Stomach (tissue), 9 donors: ENCODE results near the gene PCDHGA3. TPM values are rescaled to one million over a fixed set of nuclear protein-coding genes. Genes with fewer than 3 reads are reported as not detected.
"Not testable (repeated sequence)": the region's sequence is repeated elsewhere in the genome, so short reads cannot be mapped to it uniquely, and the experiment has no call there.

Experiments
- DNase-seq, 2 donors: peaks; one replicate each; pipeline versions ENCODE4 v3.0.0 to v3.0.0-alpha.2; 2013 to 2019
- H3K27ac ChIP-seq, 5 donors: fragments of 200-600 bp in 4 of 5; sonication (generic) in 4 of 5; one replicate each; pipeline ENCODE4 v1.5.1; 2013 to 2019; ENCODE audit warnings: mild to moderate bottlenecking in 1 of 5, moderate library complexity in 1 of 5
- H3K27me3 ChIP-seq, 3 donors: fragments of 200-600 bp; sonication (generic); one replicate each; pipeline ENCODE4 v1.5.1; 2017 to 2019; ENCODE audit warnings: mixed run types in 1 of 3
- H3K36me3 ChIP-seq, 4 donors: fragments of 200-600 bp; sonication (generic); 1 replicate in 3 of 4; 2 replicates in 1 of 4; pipeline ENCODE4 v1.5.1; 2016 to 2019
- H3K4me1 ChIP-seq, 4 donors: fragments of 200-600 bp; sonication (generic); one replicate each; pipeline ENCODE4 v1.5.1; 2016 to 2019
- H3K4me3 ChIP-seq, 4 donors: fragments of 200-600 bp; sonication (generic) in 3 of 4; one replicate each; pipeline ENCODE4 v1.5.1; 2016 to 2019; ENCODE audit warnings: mild to moderate bottlenecking in 1 of 4
- H3K9me3 ChIP-seq, 4 donors: fragments of 200-600 bp; sonication (generic); one replicate each; pipeline ENCODE4 v1.5.1; 2016 to 2019
- CTCF ChIP-seq, 7 experiments: fragments of 450-650 bp in 4 of 7; fragments of 200-600 bp in 3 of 7; sonication (generic) in 3 of 7; IDR thresholded peaks; one replicate each; pipeline ENCODE4 v1.5.1; 2016 to 2019; ENCODE audit warnings: antibody characterized with exemption in 7 of 7, control low read depth in 2 of 7, mild to moderate bottlenecking in 1 of 7
- EP300 ChIP-seq: sonication (generic); formaldehyde crosslinking; IDR thresholded peaks from one replicate; pipeline ENCODE4 v1.6.1; 2017; ENCODE audit warnings: antibody characterized with exemption
- POLR2A ChIP-seq, 4 donors: fragments of 450-650 bp; IDR thresholded peaks; one replicate each; pipeline ENCODE4 v1.6.1; 2016; ENCODE audit warnings: antibody characterized with exemption in 4 of 4, control low read depth in 2 of 4, mild to moderate bottlenecking in 1 of 4, moderate library complexity in 1 of 4
- POLR2AphosphoS5 ChIP-seq, 3 donors: sonication (generic); formaldehyde crosslinking; IDR thresholded peaks; one replicate each; pipeline ENCODE4 v1.6.1; 2016; ENCODE audit warnings: antibody characterized with exemption in 3 of 3
- WGBS, 5 donors: extraction: QIAGEN DNeasy Blood & Tissue Kit in 3 of 5; methylation state at CpG; one replicate each; pipeline versions ENCODE4 v1.1.5 to v1.1.7; 2013 to 2018; 5-methylcytosine and 5-hydroxymethylcytosine counted together
- intact Hi-C: fragments of 100-400 bp; cut with DNase I; formaldehyde crosslinking; loops from one replicate; pipeline ENCODE4 v1.15.1; 2023; ENCODE audit warnings: low total_unique reads
- polyA plus RNA-seq, 3 donors: library from polyadenylated mRNA; stranded (reverse); fragments of 200-250 nt; gene quantifications; one replicate each; pipeline ENCODE4 v1.2.3, GENCODE V29; 2013
- total RNA-seq, 5 donors: library from RNA; depleted of rRNA; stranded (reverse); fragments of >200 nt; gene quantifications; one replicate each; pipeline versions ENCODE4 v1.1.0 to v1.2.3, GENCODE V29; 2014 to 2016
- donor health status: healthy with polysubstance abuse.
- donor health status: Bipolar disorder and iron deficiency.
- donor health status: healthy.

The PCDHGA3 gene
- total and polyA plus RNA-seq, 8 donors, result 0.08 to 6.7 (median 1.1) TPM; not detected in 3

DNA sequence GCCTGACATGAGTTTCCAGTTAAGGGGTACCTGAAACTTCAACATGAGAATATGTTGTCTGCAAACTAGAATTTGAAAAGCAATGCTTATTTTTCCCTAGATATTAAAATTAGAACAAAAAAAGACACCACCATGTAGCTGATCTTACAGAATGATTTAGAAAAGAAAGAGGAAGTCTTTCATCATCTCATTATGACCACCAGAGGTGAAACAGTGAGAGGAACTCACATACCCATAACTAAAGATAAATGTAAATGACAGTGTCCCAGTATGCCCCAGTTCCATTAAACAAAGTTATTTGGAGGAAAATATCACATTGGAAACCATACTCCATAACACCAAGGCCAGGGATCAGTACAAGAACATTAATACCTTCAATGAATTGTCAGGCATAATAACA is 29.9 kb upstream of the PCDHGA3 start:
- Histone ChIP-seq H3K9me3 (peaks cover 60 to 100% (median 99%) of the 10 kb centered on the region in 4 donors), H3K27me3 (no peaks in the 10 kb centered on the region), H3K4me3 (no peak overlapping the region), H3K4me1 (no peaks in the 10 kb centered on the region), H3K27ac (no peak overlapping the region), H3K36me3 (peaks cover 5 to 81% (median 43%) of the 10 kb centered on the region in 4 donors)
- TF ChIP-seq POLR2AphosphoS5 (IDR thresholded peaks at IDR 0.05) (no peak), POLR2A (IDR thresholded peaks at IDR 0.05) (no peak), EP300 (no peak), CTCF (IDR thresholded peaks at IDR 0.05) (no peak)
- DNase-seq, result no peak
- intact Hi-C loops, result no loop called here

- H3K27ac ChIP-seq, H3K27me3 ChIP-seq, DNase-seq, intact Hi-C loops, H3K4me3 ChIP-seq: not testable (repeated sequence)
- WGBS, 5 donors, result 85 to 93% (median 89%) methylated on average over 4 of the region's 4 CpGs
- H3K36me3 ChIP-seq, result peaks cover 14 to 78% (median 54%) of the 10 kb centered on the region in 4 donors
- peaks cover 75 to 93% (median 85%) of the 10 kb centered on the region in 4 donors for H3K9me3 ChIP-seq
- peaks cover 0 to 12% (median 8%) of the 10 kb centered on the region in 4 donors for H3K4me1 ChIP-seq
Measured at GRCh38 chr5:141316963-141317362, 26.7 kb upstream of the PCDHGA3 start.

DNA sequence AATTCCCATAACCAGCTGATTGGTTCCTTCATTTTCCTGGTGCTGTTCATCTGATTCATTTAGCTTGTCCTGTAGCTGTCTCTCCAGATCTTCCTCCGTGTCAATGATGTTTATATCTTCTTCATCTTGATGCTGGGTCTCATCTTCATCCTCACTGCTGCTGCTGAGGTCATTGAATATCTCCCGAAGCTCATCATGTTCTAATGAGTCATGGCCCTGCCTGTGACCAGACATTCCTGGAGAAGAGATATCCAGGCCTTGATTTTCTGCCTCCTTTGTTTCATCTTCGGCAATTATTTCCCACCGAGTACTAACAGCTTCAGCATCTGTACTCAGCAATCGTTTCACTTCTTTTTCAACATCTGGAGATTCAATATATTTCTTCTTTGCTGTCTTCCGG is 24.4 kb upstream of the PCDHGA3 start:
- Histone ChIP-seq H3K4me3 (peak overlapping the region in 2 of 4 donors; percentile 63 to 67), H3K9me3 (peaks cover 59 to 93% (median 78%) of the 10 kb centered on the region in 4 donors), H3K4me1 (peaks cover 0 to 12% (median 8%) of the 10 kb centered on the region in 4 donors), H3K27me3 (no peaks in the 10 kb centered on the region), H3K36me3 (peaks cover 14 to 56% (median 48%) of the 10 kb centered on the region in 4 donors), H3K27ac (no peak overlapping the region)
- 97 to 99% (median 98%) methylated on average over 6 of the region's 6 CpGs for WGBS, 5 donors
- no peak for TF ChIP-seq POLR2A (IDR thresholded peaks at IDR 0.05)
- no peak for TF ChIP-seq POLR2AphosphoS5 (IDR thresholded peaks at IDR 0.05)
- no peak for TF ChIP-seq CTCF (IDR thresholded peaks at IDR 0.05)
- no peak for TF ChIP-seq EP300
- DNase-seq, result no peak
- intact Hi-C loops, result no loop called here

DNA sequence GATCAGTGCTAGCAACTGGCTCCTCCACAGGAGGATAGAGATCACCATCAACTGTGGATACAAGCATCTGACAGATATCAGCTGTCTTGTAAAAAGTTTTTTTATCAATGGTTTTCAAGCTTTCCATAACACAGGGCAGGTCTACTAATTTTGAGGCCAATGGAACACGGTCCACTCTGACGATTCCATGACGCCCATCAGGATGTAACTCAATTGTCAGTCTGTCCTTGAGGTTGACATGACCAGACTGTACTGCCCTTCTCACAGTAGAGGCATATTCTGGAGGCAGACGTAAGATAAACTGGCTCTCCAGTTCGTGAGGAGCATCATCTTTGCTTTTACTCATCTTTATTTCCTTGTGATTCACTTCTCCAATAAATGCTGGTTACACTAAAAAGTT is 23.9 kb upstream of the PCDHGA3 start:
- peak overlapping the region in 2 of 5 donors; percentile 92 to 95 for H3K27ac ChIP-seq
- intact Hi-C loops, result loop anchor here (10.0 kb wide), 1 partner anchor 215 kb away; no protein-coding TSS in a partner anchor
- H3K9me3 ChIP-seq, result peaks cover 59 to 91% (median 75%) of the 10 kb centered on the region in 4 donors

More for the DNA sequence above, 23.9 kb upstream of the PCDHGA3 start:
- Histone ChIP-seq H3K36me3 (peaks cover 14 to 52% (median 48%) of the 10 kb centered on the region in 4 donors), H3K27me3 (no peaks in the 10 kb centered on the region), H3K4me3 (peak overlapping the region; percentile 63 to 82 (median 72)), H3K4me1 (peaks cover 0 to 12% (median 8%) of the 10 kb centered on the region in 4 donors)
- no peak for DNase-seq
- TF ChIP-seq CTCF (IDR thresholded peaks at IDR 0.05) (no peak), POLR2AphosphoS5 (IDR thresholded peaks at IDR 0.05) (no peak), POLR2A (IDR thresholded peaks at IDR 0.05) (no peak)
- 70 to 79% (median 76%) methylated on average over 5 of the region's 5 CpGs for WGBS, 5 donors
